GM19467 (cell line): Measurements from ENCODE around the gene FKBP2.

ENCODE experiments used
- ATAC-seq: cut with Tn5 transposase; IDR thresholded peaks from one replicate; pipeline ENCODE4 v1.9.1; 2021; ENCODE audit warnings: mild to moderate bottlenecking, moderate library complexity; ENCODE audit not compliant: unreplicated experiment

FKBP2 gene

DNA sequence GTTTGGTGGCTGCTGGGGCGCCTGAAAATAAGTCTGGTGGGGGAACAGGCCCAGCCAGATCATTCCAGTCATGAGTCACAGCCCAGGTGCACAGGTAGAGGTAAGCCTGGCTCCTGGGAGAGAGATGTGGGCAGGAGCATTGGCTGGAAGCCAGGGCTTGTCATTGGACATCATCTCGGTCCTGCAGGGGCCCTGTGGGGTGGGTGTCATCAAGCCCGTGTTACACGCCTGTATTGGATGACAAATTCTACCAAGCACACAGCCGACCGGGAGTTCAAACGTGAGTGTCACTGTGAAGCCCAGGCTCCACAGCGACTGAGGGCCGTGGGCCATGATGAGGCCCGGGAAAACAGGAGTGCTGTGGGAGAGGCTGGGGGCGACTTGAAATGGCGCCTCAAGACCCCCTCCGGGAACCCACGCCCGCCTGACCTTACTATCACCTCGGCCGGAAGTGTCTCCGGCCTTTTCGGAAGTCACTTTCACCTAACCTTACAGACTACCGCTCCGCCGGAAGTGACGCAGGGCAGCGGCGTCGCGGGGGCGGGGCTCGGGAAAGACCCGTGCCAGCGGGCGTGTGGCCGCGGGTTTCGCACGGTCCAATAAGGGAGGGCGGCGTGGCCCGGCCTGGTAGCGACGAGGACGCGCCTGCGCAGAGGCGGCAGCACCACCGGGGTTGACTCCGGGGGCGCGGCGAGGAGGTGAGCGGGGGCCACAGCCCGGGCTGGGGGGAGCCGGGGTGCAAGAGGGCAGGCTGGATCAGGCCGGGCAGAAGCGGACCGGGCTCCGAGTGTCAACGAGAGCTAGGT is at the start of gene FKBP2:
FKBP2 (plus strand) TSS at position 661 of the 806 bp plus-strand sequence. CDS start 1,293 bp downstream, outside the sequence.
- peak; percentile 53 for ATAC-seq

DNA sequence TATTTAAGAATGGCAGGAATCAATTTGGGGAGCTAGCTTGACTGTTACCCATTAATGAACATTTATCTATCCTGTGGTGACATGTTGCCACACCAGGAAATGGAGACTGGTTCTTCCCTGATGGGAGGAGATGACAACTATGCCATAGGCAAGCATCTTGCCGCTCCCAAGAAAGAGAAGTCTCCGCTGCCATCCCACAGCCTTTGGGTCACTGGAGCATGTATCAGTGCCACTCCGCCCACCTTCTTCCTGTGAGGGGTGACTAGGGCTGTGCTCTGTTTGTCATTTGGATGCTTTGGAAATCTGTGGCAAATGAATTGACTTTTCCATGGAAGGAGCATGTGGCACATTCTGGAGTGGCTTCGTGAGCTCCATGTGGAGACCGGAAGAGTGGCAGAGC is 48.5 kb upstream of the FKBP2 start:
- ATAC-seq: no peak

DNA sequence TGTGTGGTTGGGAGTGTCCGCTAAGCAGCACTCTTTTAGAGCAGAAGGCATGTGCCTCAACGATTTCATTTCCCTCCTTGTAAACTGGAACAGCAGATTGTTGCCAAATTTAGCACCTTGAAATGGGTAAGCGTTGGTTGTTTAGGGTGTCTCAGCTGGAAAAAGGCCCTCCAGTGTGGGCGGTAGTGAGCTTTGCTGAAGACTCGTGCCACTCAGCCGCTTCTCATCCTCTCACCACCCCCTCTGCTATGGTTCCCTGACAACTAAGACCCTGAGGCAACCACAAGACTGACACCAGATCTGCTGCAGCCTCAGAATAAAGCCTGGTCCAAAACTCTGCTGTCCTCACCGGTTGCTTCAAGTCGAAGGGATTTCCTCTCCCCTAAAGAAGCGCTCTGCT is 44.3 kb upstream of the FKBP2 start:
- no peak for ATAC-seq

DNA sequence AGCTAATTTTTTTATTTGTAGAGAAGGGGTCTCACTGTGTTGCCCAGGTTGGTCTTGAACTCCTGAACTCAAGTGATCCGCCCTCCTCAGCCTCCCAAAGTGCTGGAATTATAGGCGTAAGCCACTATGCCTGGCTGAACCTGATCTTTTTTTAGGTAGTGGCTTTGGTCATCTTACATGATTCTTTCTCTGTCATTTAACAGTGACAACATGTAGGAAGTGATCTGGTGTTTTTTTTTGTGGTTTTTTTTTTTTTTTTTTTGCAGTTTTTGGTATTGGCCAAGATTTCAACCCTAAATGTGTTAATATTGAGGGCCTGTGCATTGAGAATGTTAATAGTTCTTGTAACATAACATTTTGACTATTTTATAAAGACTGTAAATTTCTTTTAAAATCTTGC is 42.4 kb upstream of the FKBP2 start:
- no peak for ATAC-seq

DNA sequence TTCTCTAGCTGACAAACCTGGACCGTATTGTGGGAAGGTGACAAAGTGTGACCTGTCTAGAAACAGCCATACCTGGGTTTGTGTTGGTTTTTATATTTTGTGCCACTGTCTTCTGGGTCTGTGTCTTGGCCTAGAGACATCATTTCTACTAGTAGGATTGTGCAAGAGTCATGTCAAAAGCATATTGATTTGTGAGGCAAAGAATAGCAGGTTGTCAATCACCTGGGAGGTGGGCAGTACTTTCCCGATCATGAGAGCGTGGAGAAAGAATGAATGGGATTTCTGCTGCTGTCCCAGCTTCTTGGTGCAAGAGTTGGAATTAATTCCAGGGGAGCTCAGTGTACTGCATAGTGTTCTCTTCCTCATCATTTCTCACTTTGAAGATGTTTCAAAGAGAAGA is 39.4 kb upstream of the FKBP2 start:
- ATAC-seq: no peak

DNA sequence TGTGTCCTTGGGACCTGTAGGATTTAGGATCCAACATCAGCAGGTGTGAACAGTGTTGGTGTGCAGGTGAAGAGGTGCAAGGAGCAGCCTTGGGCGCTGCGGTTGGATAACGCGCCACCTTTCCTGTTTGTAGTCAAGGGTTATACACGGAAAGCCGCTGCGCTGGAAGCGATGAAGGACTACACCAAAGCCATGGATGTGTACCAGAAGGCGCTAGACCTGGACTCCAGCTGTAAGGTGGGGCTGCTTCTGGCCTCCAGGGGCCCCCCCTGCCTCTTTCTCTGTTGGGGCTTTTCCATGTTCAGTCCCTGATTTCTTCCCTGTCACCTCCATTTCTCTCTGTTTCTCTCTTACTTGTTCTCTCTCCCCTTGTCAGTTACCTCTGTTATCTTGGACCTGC is 37.9 kb upstream of the FKBP2 start:
- ATAC-seq: no peak

DNA sequence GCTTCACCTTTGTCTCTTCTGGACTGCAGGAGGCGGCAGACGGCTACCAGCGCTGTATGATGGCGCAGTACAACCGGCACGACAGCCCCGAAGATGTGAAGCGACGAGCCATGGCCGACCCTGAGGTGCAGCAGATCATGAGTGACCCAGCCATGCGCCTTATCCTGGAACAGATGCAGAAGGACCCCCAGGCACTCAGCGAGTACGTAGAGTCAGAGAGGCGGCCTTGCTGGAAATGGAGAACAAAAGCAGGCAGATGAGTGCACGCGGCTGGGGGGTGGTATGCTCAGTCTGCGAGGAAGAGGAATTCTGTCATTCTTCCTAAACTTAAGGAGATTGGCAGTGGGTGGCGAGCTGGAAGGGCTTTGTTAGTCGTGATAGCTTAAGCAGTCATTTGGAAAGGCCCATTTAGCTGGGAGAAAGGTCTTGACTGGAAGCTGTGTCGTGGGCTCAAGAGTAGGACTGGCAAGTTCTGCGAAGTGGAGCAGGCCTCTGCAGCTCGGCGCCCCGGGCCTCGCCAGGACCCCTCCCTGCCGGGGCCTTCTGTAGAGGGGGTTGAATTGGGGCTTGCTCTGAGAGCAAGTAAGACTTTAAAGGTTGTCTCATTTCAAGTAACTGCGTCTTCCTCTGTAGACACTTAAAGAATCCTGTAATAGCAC is 37.3 kb upstream of the FKBP2 start:
- ATAC-seq: no peak

DNA sequence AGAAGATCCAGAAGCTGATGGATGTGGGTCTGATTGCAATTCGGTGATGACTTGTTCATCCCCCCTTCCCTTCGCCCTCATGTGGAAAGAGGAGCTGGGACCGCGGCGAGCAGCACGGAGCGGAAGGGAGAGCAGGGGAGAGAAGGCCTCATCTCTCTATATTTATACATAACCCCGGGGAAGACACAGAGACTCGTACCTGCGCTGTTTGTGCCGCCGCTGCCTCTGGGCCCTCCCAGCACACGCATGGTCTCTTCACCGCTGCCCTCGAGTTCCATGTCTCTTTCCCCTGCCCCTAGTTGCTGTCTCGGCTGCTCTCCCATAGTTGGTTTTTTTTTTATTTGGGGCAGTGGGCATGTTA is 36.8 kb upstream of the FKBP2 start:
- ATAC-seq: no peak

DNA sequence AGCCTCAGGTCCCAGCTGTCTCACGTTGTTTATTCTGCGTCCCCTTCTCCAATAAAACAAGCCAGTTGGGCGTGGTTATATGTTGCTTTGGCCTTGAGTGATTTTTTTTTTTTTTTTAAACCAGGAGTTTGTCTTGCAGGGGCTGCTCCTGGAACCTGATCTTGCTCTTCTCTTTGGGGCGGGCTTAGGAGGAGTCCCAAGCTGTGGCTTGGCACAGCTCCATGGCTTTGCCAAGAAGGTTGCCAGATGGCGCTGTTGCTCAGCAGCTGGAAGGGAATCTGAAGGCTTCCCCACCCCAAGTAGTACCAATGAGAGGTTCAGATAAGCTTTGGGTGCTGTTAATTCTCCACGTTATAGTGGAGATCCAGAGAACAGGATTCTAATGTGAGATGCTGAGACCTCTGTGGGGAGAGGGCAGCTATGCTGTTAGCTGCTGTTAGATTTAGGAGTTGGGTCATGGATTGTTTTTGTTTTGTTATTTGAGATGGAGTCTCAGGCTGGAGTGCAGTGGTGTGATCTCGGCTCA is 36.4 kb upstream of the FKBP2 start:
- ATAC-seq: no peak

DNA sequence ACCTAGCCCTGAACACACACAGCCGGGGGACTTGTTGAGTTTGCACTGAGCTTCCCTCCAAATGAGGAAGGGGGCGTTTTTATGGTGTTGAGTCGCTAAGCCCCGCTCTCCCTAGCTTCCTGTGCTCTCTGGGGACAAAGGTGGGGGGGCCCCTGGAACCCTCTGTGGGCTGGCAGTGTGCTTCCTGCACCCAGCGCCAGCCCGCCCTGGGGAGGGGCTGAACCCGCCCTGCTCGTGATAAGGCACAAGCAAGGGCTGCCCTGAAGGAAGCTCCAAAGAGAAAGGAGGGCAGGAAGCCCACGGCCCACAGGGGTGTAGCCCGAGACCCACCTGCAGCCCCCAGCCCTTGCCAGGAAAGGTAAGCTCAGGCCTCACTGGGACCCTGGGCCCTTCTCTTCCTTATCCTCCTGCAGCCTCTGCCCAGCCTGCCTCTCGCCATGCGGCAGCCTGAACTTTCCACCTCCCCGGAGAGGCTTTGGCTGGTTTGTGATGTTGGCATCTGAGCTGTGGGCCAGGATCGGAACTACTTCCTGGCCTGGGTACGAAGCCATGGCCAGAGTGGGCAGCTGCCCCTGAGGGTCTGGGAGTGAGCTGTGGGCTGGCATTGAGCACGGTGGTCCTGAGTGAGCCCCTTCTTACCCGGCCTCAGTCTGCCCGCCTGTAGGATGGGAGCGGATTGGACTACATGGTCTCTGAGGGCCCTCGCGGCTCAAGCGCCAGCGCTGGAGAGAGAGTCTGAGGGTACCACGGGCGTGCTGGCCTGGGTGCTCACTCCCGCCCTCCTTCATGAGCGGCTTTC is 34.2 kb upstream of the FKBP2 start, which contains the start of gene FERMT3:
FERMT3 (plus strand) TSS at position 265 of the 799 bp plus-strand sequence. CDS start 644 bp downstream, outside the sequence.
- ATAC-seq: no peak

DNA sequence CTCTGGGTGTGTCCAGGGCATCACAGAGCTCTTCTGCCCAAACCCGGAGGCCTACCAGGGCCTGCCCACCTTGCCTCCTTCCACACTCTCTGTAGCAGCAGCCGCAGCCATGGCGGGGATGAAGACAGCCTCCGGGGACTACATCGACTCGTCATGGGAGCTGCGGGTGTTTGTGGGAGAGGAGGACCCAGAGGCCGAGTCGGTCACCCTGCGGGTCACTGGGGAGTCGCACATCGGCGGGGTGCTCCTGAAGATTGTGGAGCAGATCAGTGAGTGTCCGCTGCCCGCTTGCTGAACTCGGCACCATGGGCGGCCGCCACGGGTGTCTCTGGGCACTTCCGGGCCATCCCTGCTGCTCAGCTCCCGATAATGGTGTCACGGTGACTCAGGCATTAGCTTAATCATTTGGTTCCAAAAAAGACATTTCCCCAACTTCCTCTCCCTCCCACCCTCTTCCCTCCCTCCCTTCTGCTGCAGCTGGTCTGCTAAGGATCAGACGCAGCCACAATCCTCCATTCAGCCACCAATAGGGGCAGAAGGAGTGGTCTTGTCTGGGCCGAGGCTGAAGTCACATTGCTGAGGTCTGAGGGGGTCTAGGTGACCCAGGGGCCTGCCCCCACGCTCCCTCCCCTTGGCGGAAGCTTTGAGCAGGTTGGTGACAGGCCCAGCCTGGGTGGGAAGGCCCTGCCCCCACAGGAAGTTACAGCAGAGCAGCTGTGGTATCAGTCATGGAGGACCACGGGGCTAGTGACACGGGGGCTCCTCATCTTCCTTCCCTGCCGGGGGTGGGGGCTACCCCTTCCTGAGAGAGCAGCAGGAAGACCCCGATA is 33.4 kb upstream of the FKBP2 start:
- ATAC-seq: no peak

DNA sequence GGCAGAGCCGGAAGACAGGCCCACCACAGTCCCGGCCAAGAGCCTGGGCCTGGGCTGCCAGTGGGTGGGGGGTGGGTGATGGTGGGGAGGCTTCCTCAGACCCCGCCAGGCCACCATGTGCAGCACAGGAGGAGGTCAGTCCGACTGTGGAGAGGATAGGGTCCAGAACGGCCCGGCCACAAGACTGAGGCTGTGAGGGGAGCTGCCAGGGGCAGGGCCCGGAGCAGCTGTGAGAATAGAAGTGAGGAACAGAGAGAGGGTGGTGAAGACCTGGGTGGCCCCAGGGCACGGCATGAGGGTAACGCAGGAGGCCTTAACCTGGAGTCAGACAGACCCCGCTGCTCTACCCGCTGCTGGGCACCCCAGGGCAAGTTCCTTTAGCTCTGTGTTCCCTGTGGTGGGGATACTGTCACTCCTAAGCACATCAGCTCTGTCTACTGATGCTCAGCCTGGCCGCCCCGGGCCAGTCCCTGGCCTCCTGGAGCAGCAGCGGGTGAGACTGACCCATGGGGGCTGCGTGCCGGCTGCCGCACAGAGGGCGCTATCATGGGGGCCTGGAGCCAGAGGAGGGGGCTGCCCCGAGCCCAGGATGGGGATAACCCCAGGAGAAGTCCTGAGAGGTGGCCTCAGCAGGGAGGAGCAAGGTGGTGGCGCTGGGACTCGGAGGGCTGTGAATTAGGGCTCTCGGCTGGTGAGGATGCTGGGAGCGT is 32.7 kb upstream of the FKBP2 start:
- ATAC-seq: no peak

DNA sequence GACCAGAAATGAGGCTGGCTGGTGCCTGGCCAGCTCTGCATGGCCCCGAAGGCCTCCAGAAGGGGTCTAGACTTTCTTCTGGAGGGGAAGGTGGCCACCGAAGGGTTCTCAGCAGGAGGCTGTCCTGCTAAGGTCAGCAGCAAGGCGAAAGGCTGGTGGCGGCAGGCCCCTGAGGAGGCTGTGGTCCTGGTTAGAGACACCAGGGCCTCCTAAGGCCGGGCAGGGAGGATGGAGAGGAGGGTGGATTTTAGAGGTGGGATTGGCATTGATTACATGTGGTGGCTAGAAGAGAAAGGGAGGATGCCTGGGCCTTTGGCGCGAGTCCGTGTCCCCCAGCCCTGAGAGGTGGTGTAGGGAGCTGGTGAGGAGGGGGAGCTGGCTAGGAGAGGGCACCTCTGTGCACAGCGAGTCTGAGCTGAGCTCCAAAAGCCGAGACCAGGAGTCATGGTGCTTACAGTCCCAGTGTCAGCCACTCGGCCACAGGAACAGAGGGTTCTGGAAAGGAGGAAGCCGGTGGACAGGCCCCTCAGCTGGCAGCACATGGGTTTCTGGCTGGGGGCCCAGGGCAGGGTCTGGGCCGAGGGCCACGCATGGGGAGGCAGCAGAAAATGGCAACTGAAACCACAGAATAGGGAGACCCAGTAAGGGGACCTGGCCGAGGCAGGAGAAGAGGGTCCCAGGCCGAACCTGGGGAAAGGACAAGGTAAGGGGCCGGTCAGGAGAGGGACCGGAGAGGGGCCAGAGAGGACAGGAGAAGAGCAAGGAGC is 31.9 kb upstream of the FKBP2 start:
- no peak for ATAC-seq

DNA sequence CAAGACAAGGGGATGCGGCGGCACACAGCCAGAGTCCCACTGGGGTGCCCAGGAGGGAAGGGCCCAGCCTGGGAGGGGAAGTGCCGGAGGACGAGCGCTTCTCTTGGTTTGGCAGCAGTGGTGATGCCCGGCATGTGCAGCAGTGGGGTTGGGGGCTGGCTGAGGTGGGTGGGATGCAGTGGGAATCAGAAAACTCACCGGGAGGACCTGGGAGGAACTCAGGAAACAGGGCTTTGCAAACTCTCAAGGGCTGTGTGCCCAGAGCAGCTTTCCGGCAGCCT is 31.4 kb upstream of the FKBP2 start:
- no peak for ATAC-seq

DNA sequence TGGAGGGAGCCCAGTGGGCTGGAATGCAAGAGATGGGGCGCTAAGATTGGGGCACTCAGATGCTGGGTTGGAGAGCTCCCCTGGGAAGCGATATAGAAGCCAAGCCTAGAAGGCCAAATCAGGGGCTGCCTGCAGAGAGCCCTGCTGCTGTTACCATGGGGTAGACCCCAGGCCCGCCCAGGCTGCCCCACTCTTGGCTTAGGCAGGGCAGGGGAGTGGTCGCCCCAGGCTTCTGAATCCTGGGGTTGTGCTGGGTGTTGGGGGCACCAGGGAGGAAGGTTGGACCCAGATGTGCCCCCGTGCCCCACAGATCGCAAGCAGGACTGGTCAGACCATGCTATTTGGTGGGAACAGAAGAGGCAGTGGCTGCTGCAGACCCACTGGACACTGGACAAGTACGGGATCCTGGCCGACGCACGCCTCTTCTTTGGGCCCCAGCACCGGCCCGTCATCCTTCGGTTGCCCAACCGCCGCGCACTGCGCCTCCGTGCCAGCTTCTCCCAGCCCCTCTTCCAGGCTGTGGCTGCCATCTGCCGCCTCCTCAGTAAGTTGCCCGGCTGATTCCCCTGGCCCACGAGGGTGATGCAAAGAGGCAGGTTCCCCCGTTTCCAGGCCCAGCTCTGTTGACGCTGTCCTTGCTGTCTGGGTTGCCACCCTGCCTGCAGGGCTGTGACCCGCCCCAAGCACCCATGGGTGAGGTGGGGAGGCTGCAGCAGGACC is 30.4 kb upstream of the FKBP2 start:
- ATAC-seq: no peak

DNA sequence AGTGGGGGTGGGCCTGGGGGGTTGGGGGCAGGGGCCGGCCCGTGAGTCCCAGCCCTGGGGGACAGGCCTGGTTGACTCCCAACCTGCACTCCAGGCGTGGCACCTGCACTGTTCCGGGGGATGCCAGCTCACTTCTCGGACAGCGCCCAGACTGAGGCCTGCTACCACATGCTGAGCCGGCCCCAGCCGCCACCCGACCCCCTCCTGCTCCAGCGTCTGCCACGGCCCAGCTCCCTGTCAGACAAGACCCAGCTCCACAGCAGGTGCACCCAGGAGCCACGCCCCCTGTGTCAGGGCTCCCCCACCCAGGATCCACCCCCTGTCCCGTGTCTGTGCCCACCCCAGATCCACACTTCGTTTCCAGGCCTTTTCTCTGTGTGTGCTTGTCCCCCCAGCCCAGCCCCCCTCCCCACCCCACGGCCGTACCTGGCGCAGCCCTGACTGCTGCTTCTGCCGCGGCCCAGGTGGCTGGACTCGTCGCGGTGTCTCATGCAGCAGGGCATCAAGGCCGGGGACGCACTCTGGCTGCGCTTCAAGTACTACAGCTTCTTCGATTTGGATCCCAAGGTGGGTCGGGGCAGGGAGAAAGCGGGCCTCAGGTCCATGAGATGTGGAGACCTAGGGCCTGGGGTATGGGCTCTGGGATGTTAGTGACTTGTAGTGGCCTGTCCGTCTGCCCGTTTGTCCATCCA is 29.6 kb upstream of the FKBP2 start:
- ATAC-seq: no peak

DNA sequence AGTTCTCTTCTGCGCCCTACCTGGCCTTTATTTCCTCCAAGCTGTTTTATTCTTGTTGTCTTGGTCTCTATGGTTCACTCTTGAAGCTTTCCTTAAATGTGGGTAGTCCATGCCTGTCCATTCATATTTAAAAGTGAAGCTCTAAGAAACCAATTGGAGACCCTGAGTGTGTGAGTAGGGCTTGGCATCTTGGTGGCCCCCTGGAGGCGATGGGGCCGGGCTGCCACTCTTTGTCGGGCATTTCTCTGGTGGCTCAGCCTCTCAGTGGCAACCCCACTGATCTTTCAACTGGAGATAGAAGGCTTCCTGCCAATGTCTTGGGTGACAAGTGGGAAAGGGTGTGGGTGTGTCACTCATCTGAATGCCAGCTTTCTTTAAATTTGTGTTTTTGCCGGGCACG is 24.0 kb upstream of the FKBP2 start:
- no peak for ATAC-seq
